Left lung (tissue), 10 donors: ENCODE data around the gene SMC6. TPM values are rescaled to one million over a fixed set of nuclear protein-coding genes. Genes with fewer than 3 reads are reported as not detected.
A peak's percentile ranks its signal among the peaks of the same experiment; 100 is the strongest.

Experiments used
- ATAC-seq: fragments of 200-7000 bp; cut with Tn5 transposase; one replicate; pipeline ENCODE4 v1.9.1; 2020; ENCODE audit warnings: moderate library complexity
- DNase-seq, 4 donors: peaks; one replicate each; pipeline ENCODE4 v3.0.0-alpha.2; 2013 to 2020
- H3K27ac ChIP-seq, 2 donors: fragments of 200-600 bp; sonication (generic) in 1 of 2; one replicate each; pipeline versions ENCODE4 v1.5.0 to v1.8.0; 2020 to 2021
- H3K27me3 ChIP-seq, 2 donors: fragments of 200-600 bp; sonication (generic) in 1 of 2; one replicate each; pipeline versions ENCODE4 v1.5.0 to v1.8.0; 2020 to 2021
- H3K36me3 ChIP-seq, 2 donors: fragments of 200-600 bp; sonication (generic) in 1 of 2; one replicate each; pipeline versions ENCODE4 v1.5.0 to v1.8.0; 2020 to 2021
- H3K4me1 ChIP-seq, 2 donors: fragments of 200-600 bp; one replicate each; pipeline ENCODE4 v1.8.0; 2021
- H3K4me3 ChIP-seq, 2 donors: fragments of 200-600 bp; sonication (generic) in 1 of 2; one replicate each; pipeline versions ENCODE4 v1.5.0 to v1.8.0; 2020 to 2021; ENCODE audit warnings: mild to moderate bottlenecking in 1 of 2
- H3K9me3 ChIP-seq, 2 donors: fragments of 200-600 bp; sonication (generic) in 1 of 2; one replicate each; pipeline versions ENCODE4 v1.5.0 to v1.8.0; 2020 to 2021
- CTCF ChIP-seq, 2 donors: fragments of 200-600 bp; sonication (generic) in 1 of 2; IDR thresholded peaks; one replicate each; pipeline versions ENCODE4 v1.5.0 to v1.8.0; 2021; ENCODE audit warnings: antibody characterized with exemption in 2 of 2
- intact Hi-C, 2 donors: fragments of 100-400 bp; cut with DNase I; formaldehyde crosslinking; loops; one replicate each; pipeline versions ENCODE4 v1.11.2 to v1.14.2; 2022
- polyA plus RNA-seq, 6 donors: library from polyadenylated mRNA; unstranded; fragments of 120-200 nt; gene quantifications; one replicate each; pipeline ENCODE4 v1.2.1, GENCODE V29; 2013; ENCODE audit not compliant: insufficient read length in 6 of 6
- total RNA-seq, 2 donors: library from RNA; stranded (reverse); fragmentation: NEBNext Ultra II Directional; extraction: Animal tissue kit (Norgen Biotek cat#: 25700); gene quantifications; one replicate each; pipeline ENCODE4 v1.2.1, GENCODE V29; 2021
- donor health status: DM: no; HTN: yes; CAD: no.
- donor health status: DM: no; HTN: no; CAD: no.

The SMC6 gene
- total and polyA plus RNA-seq, 8 donors = 18.5 to 68.3 (median 52.8) TPM

- H3K9me3 ChIP-seq = no peaks in the 10 kb centered on the region
- no peak for TF ChIP-seq CTCF (IDR thresholded peaks at IDR 0.05)
- DNase-seq (peak in 1 of 4 donors; percentile 82), ATAC-seq (peak; percentile 85)
- H3K4me3 ChIP-seq = no peak overlapping the region
- no peaks in the 10 kb centered on the region for H3K27me3 ChIP-seq
- H3K27ac ChIP-seq = peak overlapping the region; percentile 61 to 69
- intact Hi-C loops = no loop called here
- peaks cover 17 to 30% of the 10 kb centered on the region in 2 donors for H3K4me1 ChIP-seq
- H3K36me3 ChIP-seq = no peaks in the 10 kb centered on the region
Observed at GRCh38 chr2:17643031-17643615, 110.5 kb downstream of the SMC6 start.

GRCh38 chr2:17640406-17640805 is 113.2 kb downstream of the SMC6 start:
- no peak for DNase-seq
- no peak for TF ChIP-seq CTCF (IDR thresholded peaks at IDR 0.05)

GRCh38 chr2:17638196-17638743 is 115.3 kb downstream of the SMC6 start:
- ATAC-seq (no peak), DNase-seq (no peak)
- Histone ChIP-seq H3K9me3 (no peaks in the 10 kb centered on the region), H3K36me3 (no peaks in the 10 kb centered on the region), H3K27ac (no peak overlapping the region), H3K27me3 (no peaks in the 10 kb centered on the region), H3K4me3 (no peak overlapping the region), H3K4me1 (peaks cover under 1 to 9% of the 10 kb centered on the region in 2 donors)
- TF ChIP-seq CTCF (IDR thresholded peaks at IDR 0.05) = no peak
- intact Hi-C loops = no loop called here

More at GRCh38 chr2:17640406-17640805, 113.2 kb downstream of the SMC6 start:
- Histone ChIP-seq H3K27ac (no peak overlapping the region), H3K4me3 (no peak overlapping the region), H3K9me3 (no peaks in the 10 kb centered on the region), H3K36me3 (no peaks in the 10 kb centered on the region), H3K27me3 (no peaks in the 10 kb centered on the region), H3K4me1 (peaks cover 7 to 17% of the 10 kb centered on the region in 2 donors)
- no peak for ATAC-seq
- intact Hi-C loops = no loop called here

GRCh38 chr2:17637131-17637906 is 116.3 kb downstream of the SMC6 start:
- ATAC-seq = no peak
- TF ChIP-seq CTCF (IDR thresholded peaks at IDR 0.05) = no peak
- DNase-seq = no peak

GRCh38 chr2:17636257-17636656 is 117.4 kb downstream of the SMC6 start:
- Histone ChIP-seq H3K4me3 (no peak overlapping the region), H3K4me1 (no peaks in the 10 kb centered on the region), H3K36me3 (no peaks in the 10 kb centered on the region), H3K9me3 (no peaks in the 10 kb centered on the region), H3K27me3 (no peaks in the 10 kb centered on the region), H3K27ac (no peak overlapping the region)
- DNase-seq = no peak
- intact Hi-C loops = no loop called here
- no peak for TF ChIP-seq CTCF (IDR thresholded peaks at IDR 0.05)
- no peak for ATAC-seq

More at GRCh38 chr2:17637131-17637906, 116.3 kb downstream of the SMC6 start:
- H3K36me3 ChIP-seq = no peaks in the 10 kb centered on the region
- H3K4me3 ChIP-seq = no peak overlapping the region
- no peak overlapping the region for H3K27ac ChIP-seq
- no peaks in the 10 kb centered on the region for H3K9me3 ChIP-seq
- no peaks in the 10 kb centered on the region for H3K27me3 ChIP-seq
- intact Hi-C loops = no loop called here
- no peaks in the 10 kb centered on the region for H3K4me1 ChIP-seq
